HUES64 (cell line): ENCODE results near the gene USP28.
"Not testable (repeated sequence)": the region's sequence is repeated elsewhere in the genome, so short reads cannot be mapped to it uniquely, and the experiment has no call there.

Source experiments
- H3K27ac ChIP-seq: 2 replicates; pipeline ENCODE4 v1.7.0; 2013; ENCODE audit warnings: low read depth, low read length, inconsistent platforms
- H3K27me3 ChIP-seq: 2 replicates; pipeline ENCODE4 v1.6.1; 2013; ENCODE audit warnings: mild to moderate bottlenecking, low read length; ENCODE audit not compliant: insufficient read depth
- H3K36me3 ChIP-seq: 2 replicates; pipeline ENCODE4 v1.6.1; 2013; ENCODE audit warnings: mild to moderate bottlenecking, low read length; ENCODE audit not compliant: insufficient read depth
- H3K4me1 ChIP-seq: 2 replicates; pipeline ENCODE4 v1.6.1; 2013; ENCODE audit warnings: mild to moderate bottlenecking, low read length, moderate library complexity; ENCODE audit not compliant: insufficient read depth
- H3K4me3 ChIP-seq: 2 replicates; pipeline ENCODE4 v1.5.1; 2013; ENCODE audit warnings: mild to moderate bottlenecking, low read length, moderate library complexity
- H3K9ac ChIP-seq: 2 replicates; pipeline ENCODE4 v1.6.1; 2013; ENCODE audit warnings: mild to moderate bottlenecking, low read depth, low read length
- H3K9me3 ChIP-seq: 2 replicates; pipeline ENCODE4 v1.6.1; 2013; ENCODE audit warnings: low read depth, low read length; ENCODE audit not compliant: insufficient read depth
- WGBS: fragments of 150-250, 120-280 bp; methylation state at CpG from one replicate; pipeline ENCODE4 v1.1.7; 2013; ENCODE audit warnings: missing lambda C conversion rate; 5-methylcytosine and 5-hydroxymethylcytosine counted together

Gene USP28

DNA sequence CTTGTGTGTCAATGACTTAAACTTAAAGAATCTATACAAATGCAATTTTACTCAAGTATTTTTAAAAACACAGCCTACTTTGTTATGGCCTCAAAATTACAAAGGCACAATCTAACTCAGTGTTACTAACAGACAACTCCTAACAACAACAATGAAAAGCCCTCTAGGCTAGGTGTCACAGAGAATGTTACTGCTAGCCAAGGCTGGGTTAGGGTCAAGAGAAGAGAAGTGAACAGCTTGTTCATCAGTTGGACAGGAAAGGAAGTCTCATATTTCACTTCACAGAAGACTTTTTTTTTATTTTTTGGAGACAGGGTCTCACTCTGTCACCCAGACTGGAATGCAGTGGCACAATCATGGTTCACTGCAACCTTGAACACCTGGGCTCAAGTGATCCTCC lies 69.7 kb downstream of the USP28 start:
- Histone ChIP-seq H3K4me1 (no peaks in the 10 kb centered on the region), H3K36me3 (peaks cover 98% of the 10 kb centered on the region), H3K9me3 (no peaks in the 10 kb centered on the region), H3K4me3 (no peak overlapping the region), H3K27me3 (no peaks in the 10 kb centered on the region), H3K9ac (no peak overlapping the region), H3K27ac (no peak overlapping the region)

DNA sequence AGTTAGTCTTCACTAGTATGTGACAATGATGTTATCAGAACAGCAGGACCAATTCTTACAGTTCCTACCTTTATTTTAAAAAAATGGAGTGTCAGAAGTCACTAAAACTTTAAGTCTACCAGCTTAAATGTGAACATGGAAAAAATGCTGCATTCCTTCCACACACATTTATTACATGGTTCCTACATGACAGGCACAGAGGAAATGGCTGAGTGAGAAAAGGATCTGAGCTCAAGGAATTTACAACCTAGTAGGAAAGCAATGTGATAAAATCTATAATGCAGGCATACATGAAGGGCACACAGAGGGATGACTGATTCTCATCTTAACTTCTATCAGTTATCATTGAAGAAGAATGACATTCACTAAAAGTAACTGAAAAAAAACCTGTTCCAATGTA lies 72.8 kb downstream of the USP28 start:
- no peak overlapping the region for H3K27ac ChIP-seq
- no peaks in the 10 kb centered on the region for H3K9me3 ChIP-seq
- H3K4me3 ChIP-seq, result no peak overlapping the region
- H3K27me3 ChIP-seq, result no peaks in the 10 kb centered on the region
- H3K4me1 ChIP-seq, result no peaks in the 10 kb centered on the region
- no peak overlapping the region for H3K9ac ChIP-seq
- H3K36me3 ChIP-seq, result peaks cover 96% of the 10 kb centered on the region

DNA sequence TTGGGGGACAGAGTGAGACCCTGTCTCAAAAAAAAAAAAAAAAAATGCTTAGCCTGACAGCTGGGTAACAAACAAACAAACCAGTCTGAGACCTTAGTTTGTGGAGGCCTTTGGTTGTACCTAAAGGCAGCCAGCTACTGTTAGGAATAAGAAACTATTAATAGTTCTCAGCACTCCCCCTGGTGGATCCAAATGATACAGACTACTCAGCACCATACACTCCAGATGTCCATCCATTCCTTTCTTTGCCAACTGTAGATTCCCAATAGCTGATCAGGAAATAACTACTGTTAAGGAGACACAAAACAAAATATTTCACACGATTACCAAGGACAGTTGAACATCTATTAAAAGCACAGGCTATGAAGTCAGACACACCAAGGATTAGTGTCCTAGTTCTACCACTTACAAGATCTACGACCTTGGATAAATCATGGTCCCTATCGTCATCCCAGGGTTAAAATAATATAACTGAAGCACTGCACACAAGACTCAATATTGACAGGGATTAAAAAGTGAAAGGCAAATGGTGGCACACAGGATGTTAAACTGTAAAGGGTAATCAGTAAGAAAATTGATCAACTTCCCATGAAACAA lies 78.6 kb downstream of the USP28 start:
- Histone ChIP-seq H3K4me1 (no peaks in the 10 kb centered on the region), H3K9ac (no peak overlapping the region), H3K36me3 (peaks cover 48% of the 10 kb centered on the region), H3K4me3 (no peak overlapping the region), H3K27ac (no peak overlapping the region), H3K27me3 (no peaks in the 10 kb centered on the region), H3K9me3 (no peaks in the 10 kb centered on the region)
- WGBS, result 89% methylated on average over 3 of the region's 3 CpGs

DNA sequence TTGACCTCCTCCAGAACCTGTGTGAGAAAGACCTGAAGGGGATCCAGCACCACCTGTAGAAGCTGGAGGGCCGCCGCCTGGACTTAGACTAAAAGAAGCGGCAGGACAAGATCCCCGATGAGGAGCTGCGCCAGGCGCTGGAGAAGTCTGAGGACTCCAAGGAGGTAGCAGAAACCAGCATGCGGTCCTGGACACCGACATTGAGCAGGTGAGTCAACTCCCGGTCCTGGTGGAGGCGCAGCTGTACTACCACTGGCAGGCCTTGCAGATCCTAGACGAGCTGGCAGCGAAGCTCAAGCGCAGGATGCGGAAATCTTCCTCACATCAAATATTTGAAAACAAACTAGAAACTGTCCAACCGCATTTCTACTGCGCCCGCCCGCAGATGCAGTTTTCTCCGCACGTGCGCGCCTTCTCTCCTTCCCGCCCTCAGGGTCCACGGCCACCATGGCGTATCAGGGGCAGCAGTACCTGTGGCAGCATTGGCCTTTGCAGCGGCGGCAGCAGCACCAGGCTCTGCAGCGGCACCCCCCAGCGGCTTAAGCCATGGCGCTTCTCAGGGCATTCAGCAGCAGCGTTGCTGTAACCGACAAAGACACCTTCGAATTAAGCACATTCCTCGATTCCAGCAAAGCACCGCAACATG lies 85.6 kb downstream of the USP28 start:
- Histone ChIP-seq H3K27ac (no peak overlapping the region), H3K9ac (no peak overlapping the region), H3K4me3 (no peak overlapping the region), H3K9me3 (no peaks in the 10 kb centered on the region), H3K36me3 (no peaks in the 10 kb centered on the region), H3K27me3 (no peaks in the 10 kb centered on the region), H3K4me1 (no peaks in the 10 kb centered on the region)
- 95% methylated on average over 35 of the region's 35 CpGs for WGBS

DNA sequence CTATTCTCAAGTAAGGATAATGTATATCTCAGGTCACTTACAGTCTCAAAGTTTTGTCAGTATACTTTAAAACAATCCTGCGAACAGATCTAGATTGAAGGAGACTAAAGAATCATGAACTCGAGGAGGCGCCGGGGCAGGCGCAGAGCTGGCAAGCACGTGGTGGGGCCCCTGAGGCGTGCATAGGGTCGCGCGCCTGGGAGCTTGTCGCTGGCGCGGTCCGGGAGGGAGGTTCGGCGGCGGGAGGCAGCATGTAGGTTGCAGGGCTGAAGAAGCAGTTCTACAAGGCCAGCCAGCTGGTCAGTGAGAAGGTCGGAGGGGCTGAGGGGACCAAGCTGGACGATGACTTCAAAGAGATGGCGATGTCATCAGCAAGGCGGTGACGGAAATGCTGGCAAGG lies 86.4 kb downstream of the USP28 start:
- H3K36me3 ChIP-seq, H3K4me3 ChIP-seq, H3K9ac ChIP-seq, H3K27ac ChIP-seq, H3K27me3 ChIP-seq, H3K4me1 ChIP-seq, H3K9me3 ChIP-seq: not testable (repeated sequence)
- WGBS, result 96% methylated on average over 22 of the region's 22 CpGs

DNA sequence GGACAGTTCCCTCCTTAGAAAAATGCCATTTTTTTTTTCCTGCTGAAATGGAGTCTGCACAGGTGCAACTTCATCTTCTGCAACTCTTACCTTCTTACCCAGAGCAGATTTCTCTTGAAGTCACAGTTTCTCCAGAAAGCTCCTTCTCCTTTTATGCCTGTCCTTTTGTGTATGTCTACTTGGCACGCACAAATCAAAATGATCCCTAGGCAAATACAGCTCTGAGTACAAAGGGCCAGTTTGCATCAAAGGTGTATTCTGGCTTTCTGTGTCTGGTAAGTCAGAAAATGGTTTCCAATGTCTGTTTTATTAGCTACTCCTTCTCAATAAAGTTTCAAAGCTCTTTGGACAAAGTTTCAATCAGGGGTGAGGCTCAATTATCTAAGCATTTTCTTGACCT lies 93.2 kb downstream of the USP28 start:
- H3K36me3 ChIP-seq, result no peaks in the 10 kb centered on the region
- H3K4me3 ChIP-seq, result no peak overlapping the region
- H3K9ac ChIP-seq, result no peak overlapping the region
- no peaks in the 10 kb centered on the region for H3K9me3 ChIP-seq
- 85% methylated on average over 1 of the region's 1 CpG for WGBS
- no peaks in the 10 kb centered on the region for H3K27me3 ChIP-seq
- H3K27ac ChIP-seq, result no peak overlapping the region
- H3K4me1 ChIP-seq, result no peaks in the 10 kb centered on the region

DNA sequence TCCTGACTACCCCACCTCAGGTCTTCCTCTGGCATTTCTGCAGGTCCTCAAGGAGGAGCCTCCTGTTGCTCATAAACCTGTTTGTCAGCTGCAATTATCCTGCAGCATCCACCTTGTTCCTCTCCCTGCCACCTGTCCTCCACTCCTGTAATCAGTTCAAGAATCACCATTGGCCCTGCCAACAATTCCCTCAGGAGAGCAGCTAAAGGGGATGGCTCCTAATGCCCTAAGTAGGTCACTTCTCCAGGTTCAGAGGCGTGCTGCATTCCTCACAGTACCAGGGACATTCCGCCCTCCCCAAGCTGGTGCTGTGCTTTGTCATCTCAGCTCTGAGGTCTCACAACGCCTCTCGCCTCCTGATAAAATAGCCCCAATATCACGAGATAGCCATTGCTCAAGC lies 93.7 kb downstream of the USP28 start:
- Histone ChIP-seq H3K36me3 (no peaks in the 10 kb centered on the region), H3K27me3 (no peaks in the 10 kb centered on the region), H3K9ac (no peak overlapping the region), H3K4me3 (no peak overlapping the region), H3K9me3 (no peaks in the 10 kb centered on the region), H3K4me1 (no peaks in the 10 kb centered on the region), H3K27ac (no peak overlapping the region)
- WGBS, result 79% methylated on average over 5 of the region's 5 CpGs

DNA sequence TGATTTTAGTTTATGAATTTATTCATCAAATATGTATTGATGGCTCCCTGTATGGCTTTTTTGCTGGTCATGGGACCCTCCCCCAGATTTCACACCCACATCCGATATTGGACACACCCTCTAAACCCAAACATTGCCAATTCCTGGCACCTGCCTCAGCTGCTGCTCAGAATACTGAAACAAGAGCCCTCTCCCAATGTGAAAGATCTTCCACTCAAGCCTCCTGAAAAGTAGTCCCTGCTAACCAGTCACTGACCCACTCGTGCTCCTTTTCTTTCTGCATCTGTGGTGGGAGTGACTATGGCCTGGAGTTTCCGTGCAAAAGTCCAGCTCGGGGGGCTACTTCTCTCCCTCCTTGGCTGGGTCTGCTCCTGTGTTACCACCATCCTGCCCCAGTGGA lies 95.9 kb downstream of the USP28 start, which contains the start of gene CLDN25:
Gene CLDN25 (plus strand): TSS at position 301 of the 400 bp plus-strand sequence. CDS start 0 bp downstream, at position 301.
- H3K27ac ChIP-seq, result no peak within 1 kb of the TSS
- 81% methylated on average over 4 of the region's 4 CpGs for WGBS

DNA sequence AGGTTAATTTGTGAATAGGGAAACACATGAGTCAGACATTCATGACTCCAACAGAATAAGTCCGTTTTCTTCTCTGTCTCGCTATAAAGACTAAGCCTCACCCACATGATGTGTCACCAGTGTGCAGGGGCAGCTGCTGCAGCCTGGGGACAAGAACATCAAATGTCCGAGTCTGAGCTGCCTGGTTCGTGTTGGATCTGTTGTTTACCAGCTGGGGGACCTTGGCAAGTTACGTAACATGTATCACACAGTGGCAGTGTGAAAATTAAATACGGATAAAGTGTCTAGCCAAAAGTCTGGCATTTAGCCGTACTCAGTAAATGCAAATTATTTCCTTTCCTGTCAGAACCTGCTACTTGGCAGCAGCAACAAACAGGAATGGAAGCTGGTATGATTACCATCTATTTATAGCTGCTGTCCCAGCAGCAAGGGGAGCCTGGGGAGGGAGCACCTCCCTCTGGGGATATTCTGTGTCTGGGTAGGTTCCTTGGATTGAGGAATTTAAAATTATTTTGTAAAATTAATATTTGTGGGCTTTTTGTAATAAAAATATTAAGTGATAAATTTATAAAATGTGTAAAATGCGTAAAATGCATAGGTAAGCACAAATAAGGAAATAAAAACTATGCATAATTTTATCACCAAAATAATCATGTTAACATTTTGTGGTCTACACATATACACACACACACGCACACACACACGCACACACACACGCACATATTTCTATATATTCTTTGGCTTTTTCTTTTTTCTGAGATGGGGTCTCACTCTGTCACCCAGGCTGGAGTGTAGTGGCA lies 97.1 kb downstream of the USP28 start:
- H3K9ac ChIP-seq, result no peak overlapping the region

More for the DNA sequence above, 95.9 kb downstream of the USP28 start, which contains the start of gene CLDN25:
- H3K4me1 ChIP-seq, result no peaks in the 10 kb centered on the region
- no peak within 1 kb of the TSS for H3K4me3 ChIP-seq
- no peak within 1 kb of the TSS for H3K9ac ChIP-seq
- peaks cover 3% of the 10 kb centered on the region; the same call in 1 of the 2 replicates for H3K27me3 ChIP-seq
- H3K9me3 ChIP-seq, result no peaks in the 10 kb centered on the region
- no peaks in the 10 kb centered on the region for H3K36me3 ChIP-seq

DNA sequence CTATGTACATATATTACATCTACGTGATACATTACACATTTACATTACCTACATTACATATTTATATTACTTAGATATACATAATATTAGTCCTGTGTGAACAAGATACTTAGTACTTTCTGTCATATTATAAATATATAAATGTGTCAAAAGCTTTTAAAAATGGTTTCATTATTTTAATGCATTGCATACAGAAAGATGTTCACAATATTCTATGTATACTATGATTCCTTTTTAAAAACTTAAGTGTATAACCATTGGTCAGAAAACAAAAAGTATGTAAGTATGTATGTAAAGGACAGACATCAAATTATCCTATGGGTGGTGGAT lies 101.2 kb downstream of the USP28 start:
- no peak overlapping the region for H3K27ac ChIP-seq
- H3K4me3 ChIP-seq, result peak overlapping the region; percentile 79
- peaks cover 3% of the 10 kb centered on the region; the same call in 1 of the 2 replicates for H3K27me3 ChIP-seq
- no peaks in the 10 kb centered on the region; the same call in 1 of the 2 replicates for H3K4me1 ChIP-seq
- H3K9me3 ChIP-seq, result no peaks in the 10 kb centered on the region
- peak overlapping the region; percentile 89; the same call in 1 of the 2 replicates for H3K9ac ChIP-seq
- no CpG with 5 or more reads among the region's 1 CpG for WGBS
- peaks cover 19% of the 10 kb centered on the region for H3K36me3 ChIP-seq

More for the DNA sequence above, 97.1 kb downstream of the USP28 start:
- no peak overlapping the region for H3K4me3 ChIP-seq
- H3K36me3 ChIP-seq, result no peaks in the 10 kb centered on the region
- no peaks in the 10 kb centered on the region for H3K4me1 ChIP-seq
- 91% methylated on average over 10 of the region's 11 CpGs for WGBS
- H3K27ac ChIP-seq, result no peak overlapping the region
- H3K27me3 ChIP-seq, result peaks cover 3% of the 10 kb centered on the region; the same call in 1 of the 2 replicates
- H3K9me3 ChIP-seq, result no peaks in the 10 kb centered on the region

DNA sequence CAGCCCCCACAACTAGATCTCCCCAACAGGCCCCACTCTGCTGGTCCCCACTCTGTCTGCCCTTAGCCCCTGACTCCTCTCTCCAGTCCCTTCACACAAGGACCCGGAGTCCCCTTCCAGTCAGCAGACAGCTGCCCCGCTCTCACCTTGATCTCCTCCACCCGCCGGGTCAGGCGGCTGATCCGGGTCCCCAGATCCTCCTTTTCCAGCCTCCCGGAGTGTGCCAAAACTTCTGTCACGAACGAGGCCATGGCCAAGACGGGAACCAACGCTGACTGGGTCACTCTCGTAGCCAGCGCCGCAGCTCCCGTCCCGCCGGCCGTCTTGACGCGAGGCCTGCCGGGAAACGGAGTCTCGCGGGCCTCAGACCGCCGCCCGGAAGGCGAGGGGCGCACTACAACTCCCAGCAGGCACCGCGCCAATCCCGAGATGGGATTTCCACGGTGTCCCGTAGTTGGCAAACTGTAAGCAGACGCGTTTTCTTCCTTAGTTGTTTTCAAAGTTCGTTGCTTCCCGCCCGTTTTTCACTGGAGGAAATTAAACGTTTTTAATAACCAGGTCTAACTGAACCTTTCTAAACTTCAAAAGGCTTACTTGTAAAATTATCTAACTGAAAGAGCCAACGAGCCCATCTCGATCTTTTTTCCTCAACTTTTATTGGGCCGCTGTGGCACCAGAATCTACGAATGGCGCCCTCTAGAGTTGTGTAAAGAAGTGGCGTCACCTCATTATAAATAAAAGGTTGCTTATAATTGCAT lies 101.8 kb downstream of the USP28 start, which contains the start of gene ZW10:
Gene ZW10 (minus strand): TSS at position 277 of the 758 bp plus-strand sequence. CDS start 26 bp downstream, at position 251.
- Histone ChIP-seq H3K9me3 (no peaks in the 10 kb centered on the region), H3K36me3 (peaks cover 24% of the 10 kb centered on the region), H3K27me3 (peaks cover 3% of the 10 kb centered on the region; the same call in 1 of the 2 replicates), H3K4me3 (peak within 1 kb of the TSS; percentile 79), H3K4me1 (no peaks in the 10 kb centered on the region; the same call in 1 of the 2 replicates), H3K27ac (peak within 1 kb of the TSS; percentile 16; the same call in 1 of the 2 replicates), H3K9ac (peak within 1 kb of the TSS; percentile 89)
- under 1% methylated on average over 44 of the region's 46 CpGs for WGBS
